Thymus (tissue), 11 donors: Measurements from ENCODE around the gene GPC6. TPM values are rescaled to one million over a fixed set of nuclear protein-coding genes. Genes with fewer than 3 reads are reported as not detected.

Experiments used
- DNase-seq, 9 donors: peaks; one replicate each; pipeline ENCODE4 v3.0.0-alpha.2; 2013; ENCODE audit warnings: low spot score in 9 of 9, low read depth in 6 of 9, missing footprints in 1 of 9
- H3K27ac ChIP-seq, 2 donors: one replicate each; pipeline ENCODE4 v1.5.1; 2013; ENCODE audit warnings: control low read depth in 1 of 2, low read depth in 1 of 2, low read length in 1 of 2, mild to moderate bottlenecking in 1 of 2, moderate library complexity in 1 of 2
- H3K27me3 ChIP-seq, 2 donors: one replicate each; pipeline ENCODE4 v1.5.1; 2013; ENCODE audit warnings: low read length in 1 of 2; ENCODE audit not compliant: control insufficient read depth in 2 of 2, insufficient read depth in 1 of 2
- H3K36me3 ChIP-seq, 2 donors: one replicate each; pipeline ENCODE4 v1.5.1; 2013; ENCODE audit warnings: low read length in 1 of 2, mild to moderate bottlenecking in 1 of 2, moderate library complexity in 1 of 2; ENCODE audit not compliant: control insufficient read depth in 2 of 2, insufficient read depth in 2 of 2
- H3K4me1 ChIP-seq, 2 donors: one replicate each; pipeline ENCODE4 v1.5.1; 2013; ENCODE audit warnings: low read length in 2 of 2; ENCODE audit not compliant: control insufficient read depth in 2 of 2, insufficient read depth in 2 of 2
- H3K4me3 ChIP-seq, 2 donors: one replicate each; pipeline ENCODE4 v1.5.1; 2013; ENCODE audit warnings: low read length in 2 of 2, control low read depth in 1 of 2, mild to moderate bottlenecking in 1 of 2
- H3K9me3 ChIP-seq, 2 donors: one replicate each; pipeline ENCODE4 v1.5.1; 2013; ENCODE audit warnings: low read length in 1 of 2, mild to moderate bottlenecking in 1 of 2; ENCODE audit not compliant: control insufficient read depth in 2 of 2, insufficient read depth in 1 of 2
- WGBS: extraction: QIAGEN DNeasy Blood & Tissue Kit; methylation state at CpG from one replicate; pipeline ENCODE4 v1.1.7; 2013; 5-methylcytosine and 5-hydroxymethylcytosine counted together
- polyA plus RNA-seq: library from polyadenylated mRNA; stranded (reverse); fragments of 200-250 nt; gene quantifications from one replicate; pipeline ENCODE4 v1.2.3, GENCODE V29; 2013
- total RNA-seq: library from RNA; stranded (reverse); fragments of 120-200 nt; gene quantifications from one replicate; pipeline ENCODE4 v1.2.4, GENCODE V29; 2013
- donor health status: healthy.

The GPC6 gene
- total and polyA plus RNA-seq, 2 donors = 1.1 to 6.9 TPM

DNA sequence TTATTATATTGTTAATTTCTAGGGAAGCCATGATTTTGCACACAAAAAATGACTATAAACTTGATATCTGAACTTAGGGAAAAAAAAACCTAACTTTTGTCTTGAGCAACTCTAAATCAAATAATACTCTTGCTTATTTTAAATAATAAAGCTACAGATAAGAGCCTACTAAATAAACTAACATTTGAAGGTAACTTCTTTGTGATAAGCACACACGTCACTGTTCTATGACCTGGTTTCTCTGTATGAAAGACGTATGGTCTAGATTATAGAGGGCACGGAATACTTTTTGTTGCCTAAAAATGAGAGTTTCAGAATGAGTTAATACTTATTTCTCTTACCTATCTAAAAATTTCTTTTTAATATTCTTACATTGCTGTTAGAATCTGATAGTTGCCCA is 649.6 kb downstream of the GPC6 start:
- WGBS = 97% methylated on average over 3 of the region's 3 CpGs
- Histone ChIP-seq H3K27me3 (no peaks in the 10 kb centered on the region), H3K4me3 (no peak overlapping the region), H3K9me3 (no peaks in the 10 kb centered on the region), H3K4me1 (no peaks in the 10 kb centered on the region), H3K27ac (no peak overlapping the region), H3K36me3 (no peaks in the 10 kb centered on the region)
- DNase-seq = no peak

DNA sequence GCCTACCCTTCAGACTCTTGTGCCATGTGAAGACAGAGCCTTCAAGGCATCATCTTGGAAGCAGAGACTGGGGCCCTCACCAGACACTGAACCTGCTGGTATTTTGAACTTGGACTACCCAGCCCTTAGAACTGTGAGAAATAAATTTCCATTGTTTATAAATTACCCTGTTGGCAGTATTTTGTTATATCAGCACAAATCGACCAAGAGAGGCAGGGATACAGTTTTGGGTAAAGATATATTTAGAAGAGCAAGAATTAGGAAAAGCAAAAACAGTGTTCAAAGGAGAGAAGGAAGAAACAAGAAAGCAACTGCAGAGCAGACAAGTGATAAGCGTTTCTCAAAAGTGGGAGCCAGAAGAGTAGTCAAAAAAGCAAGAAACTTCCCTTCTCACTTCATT is 652.1 kb downstream of the GPC6 start:
- Histone ChIP-seq H3K4me1 (no peaks in the 10 kb centered on the region), H3K9me3 (no peaks in the 10 kb centered on the region), H3K36me3 (no peaks in the 10 kb centered on the region), H3K27ac (no peak overlapping the region), H3K4me3 (no peak overlapping the region), H3K27me3 (no peaks in the 10 kb centered on the region)
- 73% methylated on average over 2 of the region's 2 CpGs for WGBS
- no peak for DNase-seq

DNA sequence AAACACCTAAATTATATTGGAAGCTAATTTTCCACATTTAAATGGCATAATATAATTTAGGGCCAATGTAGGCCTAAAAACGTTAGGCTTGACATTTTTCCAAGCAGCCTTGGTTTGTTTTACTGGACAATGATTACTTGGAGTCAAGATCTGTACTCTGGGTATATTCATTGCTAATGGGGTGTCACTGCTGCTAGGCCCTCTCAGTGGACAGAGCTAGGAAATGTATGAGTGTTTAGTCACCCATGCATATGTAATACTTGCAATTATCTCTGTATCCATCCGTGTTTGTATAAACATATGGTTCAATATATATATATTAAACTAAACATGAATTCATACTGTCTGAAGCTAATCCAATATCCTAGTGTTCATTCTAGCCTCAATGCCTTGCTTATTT is 654.8 kb downstream of the GPC6 start:
- no peaks in the 10 kb centered on the region for H3K27me3 ChIP-seq
- no peaks in the 10 kb centered on the region for H3K9me3 ChIP-seq
- DNase-seq = no peak
- no peak overlapping the region for H3K27ac ChIP-seq
- H3K4me3 ChIP-seq = no peak overlapping the region
- H3K4me1 ChIP-seq = no peaks in the 10 kb centered on the region
- WGBS = 88% methylated on average over 2 of the region's 2 CpGs
- no peaks in the 10 kb centered on the region for H3K36me3 ChIP-seq

DNA sequence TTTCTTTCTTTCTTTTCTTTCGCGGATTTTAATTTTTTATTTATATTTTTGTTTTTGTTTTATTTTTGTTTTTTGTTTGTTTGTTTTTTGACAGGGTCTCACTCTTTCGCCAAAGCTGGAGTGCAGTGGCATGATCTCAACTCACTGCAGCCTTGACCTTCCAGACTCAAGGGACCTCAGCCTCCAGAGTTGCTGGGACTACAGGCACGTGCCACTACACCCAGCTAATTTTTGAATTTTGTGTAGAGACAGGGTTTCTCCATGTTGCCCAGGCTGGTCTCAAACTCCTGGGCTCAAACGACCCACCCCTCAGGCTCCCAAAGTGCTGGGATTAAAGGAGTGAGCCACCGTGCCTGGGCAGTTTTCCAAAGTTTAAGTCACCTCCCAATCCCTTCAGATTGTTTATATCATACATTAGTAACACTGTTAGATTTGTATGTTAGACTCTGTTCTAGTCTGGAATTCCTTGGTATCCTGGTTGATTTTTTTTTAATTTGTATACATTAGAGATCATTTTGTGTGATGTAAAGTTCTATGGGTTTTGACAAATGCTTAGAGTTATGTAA is 655.6 kb downstream of the GPC6 start:
- Histone ChIP-seq H3K4me1 (no peaks in the 10 kb centered on the region), H3K27ac (no peak overlapping the region), H3K27me3 (no peaks in the 10 kb centered on the region), H3K36me3 (no peaks in the 10 kb centered on the region), H3K9me3 (no peaks in the 10 kb centered on the region), H3K4me3 (no peak overlapping the region)
- no peak for DNase-seq
- WGBS = 89% methylated on average over 6 of the region's 6 CpGs

DNA sequence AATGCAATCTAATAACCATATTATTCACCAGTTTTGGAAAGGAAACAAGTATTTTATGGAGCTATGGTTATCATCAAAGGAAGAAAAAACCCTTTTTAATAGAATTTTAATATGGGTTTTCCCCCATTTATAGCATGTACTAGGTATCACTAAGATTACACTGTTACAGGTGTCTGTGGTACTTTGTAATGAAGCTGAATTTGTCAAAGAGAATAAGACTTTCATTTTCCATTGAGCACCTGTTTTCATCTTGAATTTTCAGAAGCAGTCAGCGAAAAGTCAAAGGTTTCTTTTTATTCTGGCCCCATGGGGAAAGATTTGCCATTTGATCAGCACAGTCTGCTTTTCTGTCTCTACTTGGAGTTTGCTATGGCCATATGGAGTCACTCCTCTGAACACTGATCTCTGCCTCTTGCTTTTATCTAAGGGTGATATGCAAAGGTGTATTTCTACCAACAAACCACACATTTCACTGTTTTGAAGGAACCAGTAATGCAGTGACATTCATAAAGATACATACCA is 662.9 kb downstream of the GPC6 start:
- H3K4me3 ChIP-seq = no peak overlapping the region
- peak in 1 of 9 donors; percentile 4 for DNase-seq
- 92% methylated on average over 1 of the region's 1 CpG for WGBS

DNA sequence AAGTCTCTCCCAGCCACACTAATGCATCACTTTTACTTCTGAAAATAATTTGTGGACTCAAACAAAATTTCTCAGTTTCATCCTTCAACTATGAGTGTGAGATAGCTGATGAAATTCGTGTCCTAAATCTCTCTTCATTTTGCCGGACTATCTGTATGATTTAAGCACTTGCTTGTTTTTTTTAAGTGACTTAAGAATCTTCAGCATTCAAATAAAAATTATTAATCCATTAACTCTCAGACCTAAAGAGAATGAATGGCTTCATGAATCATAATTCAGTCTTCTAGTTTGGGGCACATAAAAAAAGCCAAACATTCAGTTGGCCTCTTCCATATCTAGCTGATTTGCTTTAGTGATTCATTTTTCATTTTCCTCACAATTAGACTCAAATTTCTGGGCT is 673.4 kb downstream of the GPC6 start:
- 89% methylated on average over 2 of the region's 2 CpGs for WGBS
- no peak for DNase-seq
- H3K36me3 ChIP-seq = no peaks in the 10 kb centered on the region
- no peaks in the 10 kb centered on the region for H3K4me1 ChIP-seq
- no peak overlapping the region for H3K27ac ChIP-seq
- no peaks in the 10 kb centered on the region for H3K9me3 ChIP-seq
- H3K4me3 ChIP-seq = no peak overlapping the region
- H3K27me3 ChIP-seq = no peaks in the 10 kb centered on the region

More for the DNA sequence above, 662.9 kb downstream of the GPC6 start:
- Histone ChIP-seq H3K9me3 (no peaks in the 10 kb centered on the region), H3K4me1 (no peaks in the 10 kb centered on the region), H3K36me3 (no peaks in the 10 kb centered on the region), H3K27me3 (no peaks in the 10 kb centered on the region), H3K27ac (no peak overlapping the region)

DNA sequence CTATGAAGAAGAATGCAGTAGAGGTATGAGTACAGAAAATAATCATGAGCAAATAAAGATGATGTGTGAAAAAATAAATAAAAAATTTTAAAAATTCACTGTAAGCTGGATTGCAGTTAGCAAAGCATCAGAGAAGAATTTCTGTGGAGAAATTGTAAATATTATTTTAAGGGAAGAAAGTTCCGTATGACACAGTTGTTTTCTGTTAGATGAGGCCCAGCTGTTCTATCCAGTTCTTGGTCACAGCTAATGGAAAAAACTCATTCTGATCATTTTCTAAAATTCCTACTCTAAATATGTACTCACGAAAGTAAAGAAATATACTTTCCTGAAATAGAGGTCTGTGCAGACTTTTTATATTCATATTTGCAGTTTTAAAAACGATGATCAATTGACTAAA is 674.1 kb downstream of the GPC6 start:
- no peak for DNase-seq
- Histone ChIP-seq H3K27ac (no peak overlapping the region), H3K27me3 (no peaks in the 10 kb centered on the region), H3K9me3 (no peaks in the 10 kb centered on the region), H3K36me3 (no peaks in the 10 kb centered on the region), H3K4me1 (no peaks in the 10 kb centered on the region), H3K4me3 (no peak overlapping the region)
- WGBS = 90% methylated on average over 3 of the region's 3 CpGs

DNA sequence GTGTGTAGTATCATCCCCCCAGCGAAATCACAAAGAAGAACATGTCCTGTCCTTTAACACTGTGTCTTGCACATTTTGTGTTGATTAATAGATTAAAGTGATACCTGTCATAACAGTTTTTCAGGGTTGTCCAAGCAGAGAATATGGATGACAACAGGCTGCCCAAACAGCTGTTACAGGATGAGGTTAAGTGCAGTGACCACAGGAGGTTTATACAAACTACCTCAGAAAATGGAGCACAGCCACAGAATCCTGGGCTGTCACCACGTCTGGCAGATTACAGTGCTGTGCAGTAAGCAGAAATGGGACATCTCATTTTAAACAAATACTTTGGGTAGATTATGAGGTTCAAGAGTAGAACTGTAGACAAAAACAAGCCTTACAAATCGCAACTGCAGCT is 677.3 kb downstream of the GPC6 start:
- WGBS = 90% methylated on average over 3 of the region's 3 CpGs

DNA sequence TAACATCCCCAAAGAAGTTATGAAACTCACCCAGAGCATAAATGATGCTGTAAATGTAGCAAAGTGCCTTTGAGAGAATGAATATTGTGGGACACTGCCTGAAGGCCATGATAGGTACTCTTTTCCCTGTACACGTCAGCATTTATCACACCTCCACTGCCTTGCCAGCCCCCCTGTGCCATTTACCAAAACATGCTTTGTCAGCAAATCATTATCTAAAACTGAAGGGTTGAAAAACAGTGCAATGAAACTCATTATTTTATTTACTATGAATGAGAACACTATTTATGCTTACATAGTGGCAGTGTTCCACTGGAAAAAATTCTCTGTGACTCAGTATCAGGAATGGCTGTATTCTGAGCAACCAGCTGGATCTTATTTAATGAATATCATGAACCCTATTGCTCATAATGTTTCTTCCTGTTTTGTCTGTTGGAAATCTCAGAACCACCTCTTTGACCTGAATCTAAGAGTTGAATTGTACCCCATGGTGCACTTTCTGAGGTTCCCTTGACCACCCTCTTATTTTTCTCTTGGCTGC is 688.7 kb downstream of the GPC6 start:
- H3K4me3 ChIP-seq = no peak overlapping the region
- H3K36me3 ChIP-seq = no peaks in the 10 kb centered on the region
- no peak overlapping the region for H3K27ac ChIP-seq
- no peaks in the 10 kb centered on the region for H3K9me3 ChIP-seq
- WGBS = 95% methylated on average over 1 of the region's 1 CpG
- no peak for DNase-seq
- no peaks in the 10 kb centered on the region for H3K27me3 ChIP-seq
- H3K4me1 ChIP-seq = no peaks in the 10 kb centered on the region

More for the DNA sequence above, 677.3 kb downstream of the GPC6 start:
- no peaks in the 10 kb centered on the region for H3K27me3 ChIP-seq
- H3K9me3 ChIP-seq = no peaks in the 10 kb centered on the region
- H3K4me1 ChIP-seq = no peaks in the 10 kb centered on the region
- H3K36me3 ChIP-seq = no peaks in the 10 kb centered on the region
- H3K27ac ChIP-seq = no peak overlapping the region
- no peak overlapping the region for H3K4me3 ChIP-seq
- no peak for DNase-seq
